Lung (tissue), 16 donors: ENCODE data around the gene SFTPD. TPM values are rescaled to one million over a fixed set of nuclear protein-coding genes. Genes with fewer than 3 reads are reported as not detected.
"Not testable (repeated sequence)": the region's sequence is repeated elsewhere in the genome, so short reads cannot be mapped to it uniquely, and the experiment has no call there.

Experiments used
- ATAC-seq: fragments of 200-7000 bp; cut with Tn5 transposase; one replicate; pipeline ENCODE4 v1.9.1; 2020; ENCODE audit warnings: moderate number of reproducible peaks; ENCODE audit not compliant: insufficient read depth, low FRiP score
- DNase-seq, 3 donors: peaks; one replicate each; pipeline ENCODE4 v3.0.0-alpha.2; 2013 to 2017
- H3K27ac ChIP-seq, 2 donors: one replicate each; pipeline ENCODE4 v1.5.1; 2013; ENCODE audit warnings: mild to moderate bottlenecking in 2 of 2, moderate library complexity in 2 of 2, control low read depth in 1 of 2, inconsistent platforms in 1 of 2, low read depth in 1 of 2, low read length in 1 of 2
- H3K27me3 ChIP-seq, 3 donors: one replicate each; pipeline ENCODE4 v1.5.1; 2013; ENCODE audit warnings: low read length in 2 of 3; ENCODE audit not compliant: control insufficient read depth in 3 of 3, insufficient read depth in 3 of 3
- H3K36me3 ChIP-seq, 4 donors: one replicate each; pipeline ENCODE4 v1.5.1; 2013; ENCODE audit warnings: low read length in 4 of 4, mild to moderate bottlenecking in 1 of 4, moderate library complexity in 1 of 4; ENCODE audit not compliant: control insufficient read depth in 4 of 4, insufficient read depth in 4 of 4
- H3K4me1 ChIP-seq, 5 donors: one replicate each; pipeline ENCODE4 v1.5.1; 2013; ENCODE audit warnings: low read length in 5 of 5, mild to moderate bottlenecking in 2 of 5, moderate library complexity in 1 of 5; ENCODE audit not compliant: control insufficient read depth in 5 of 5, insufficient read depth in 5 of 5
- H3K4me3 ChIP-seq: one replicate; pipeline ENCODE4 v1.5.1; 2013; ENCODE audit warnings: mild to moderate bottlenecking, control low read depth, moderate library complexity
- H3K9ac ChIP-seq, 2 donors: one replicate each; pipeline ENCODE4 v1.5.1; 2013; ENCODE audit warnings: low read length in 2 of 2, control low read depth in 1 of 2; ENCODE audit not compliant: insufficient read depth in 1 of 2
- H3K9me3 ChIP-seq, 4 donors: one replicate each; pipeline ENCODE4 v1.5.1; 2013; ENCODE audit warnings: low read length in 3 of 4, mild to moderate bottlenecking in 1 of 4, moderate library complexity in 1 of 4; ENCODE audit not compliant: control insufficient read depth in 4 of 4, insufficient read depth in 3 of 4
- WGBS, 2 donors: extraction: QIAGEN DNeasy Blood & Tissue Kit; methylation state at CpG; one replicate each; pipeline ENCODE4 v1.1.7; 2013; 5-methylcytosine and 5-hydroxymethylcytosine counted together
- long read RNA-seq, 5 donors: transcript quantifications; one replicate each; lab custom pipeline, GENCODE V29; 2026
- polyA plus RNA-seq, 2 donors: library from polyadenylated mRNA; stranded (reverse); fragments of 200-250 nt; gene quantifications; one replicate each; pipeline ENCODE4 v1.2.1, GENCODE V29; 2013
- total RNA-seq, 2 donors: library from RNA; depleted of rRNA in 1 of 2; stranded (reverse); fragments of >200 nt in 1 of 2; gene quantifications; one replicate each; pipeline ENCODE4 v1.2.1, GENCODE V29; 2014 to 2021
- TF ChIP-seq, protein P1 (sequence below): IDR thresholded peaks from 2 replicates; pipeline ENCODE4 v1.5.1; 2012; ENCODE audit warnings: mild to moderate bottlenecking; ENCODE audit errors: control extremely low read depth, extremely low read depth
- donor health status: control.
- donor health status: control.
- donor health status: Bipolar disorder and iron deficiency.
- donor health status: healthy.
- donor health status: DM: yes; HTN: yes; CAD: no.

Gene SFTPD
- 100 to 1,000 TPM; 216 to 661 TPM for total RNA-seq
- 100 to 1,000 TPM; 635 to 636 TPM for polyA plus RNA-seq
- long read RNA-seq, donor 1, partial matches to known transcripts: 0 of 3 reads
- long read RNA-seq, donor 1, other reads (novel, unspliced or antisense): 0 of 3 reads
- long read RNA-seq, donor 2: 0 reads
- long read RNA-seq, donor 3, partial matches to known transcripts: 0 of 2 reads
- long read RNA-seq, donor 3, other reads (novel, unspliced or antisense): 0 of 2 reads
- long read RNA-seq, donor 4: 0 reads
- long read RNA-seq, donor 5, partial matches to known transcripts: 0 of 3 reads
- long read RNA-seq, donor 5, other reads (novel, unspliced or antisense): 0 of 3 reads

DNA sequence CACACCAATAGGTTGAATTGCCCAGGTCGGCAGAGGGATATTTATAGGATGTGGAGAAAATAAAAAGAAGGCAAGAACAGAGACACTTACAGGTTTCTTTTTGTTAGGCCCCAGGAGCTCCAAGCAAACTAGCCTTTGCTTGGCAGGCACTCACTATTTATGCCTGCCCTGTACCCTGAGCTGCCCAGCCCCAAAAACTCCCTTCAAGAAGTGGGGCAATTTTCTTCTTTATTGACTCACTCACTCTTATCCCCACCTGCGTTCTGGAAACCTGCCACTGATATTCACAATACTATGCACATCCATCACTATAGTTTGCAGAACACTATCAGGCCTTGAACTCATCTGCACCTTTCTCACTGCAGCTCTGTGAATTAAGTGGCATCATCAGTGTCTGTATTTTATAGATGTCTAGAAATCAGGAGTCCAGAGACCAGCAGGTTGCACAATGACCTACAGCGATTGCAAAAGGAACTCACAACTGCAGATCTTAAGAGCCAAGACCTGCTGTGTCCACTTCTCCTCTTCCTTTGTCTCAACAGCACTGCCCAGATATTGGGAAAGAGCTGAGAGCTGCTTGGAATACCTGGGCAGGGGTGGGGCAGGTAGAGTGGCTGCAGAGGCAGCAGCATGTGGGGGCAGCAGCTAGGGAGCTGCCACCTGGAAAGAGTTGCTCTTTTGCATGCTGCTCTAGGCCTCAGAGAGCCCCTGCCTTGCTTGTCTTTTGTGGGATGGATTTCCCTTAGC lies at the start of gene SFTPD:
SFTPD (minus strand) TSS at position 130 of the 747 bp plus-strand sequence. CDS start 2,446 bp downstream, outside the sequence.
- Histone ChIP-seq H3K36me3 (no peaks in the 10 kb centered on the region), H3K4me3 (peak within 1 kb of the TSS; percentile 10), H3K9me3 (peaks cover 0 to 14% (median 0%) of the 10 kb centered on the region in 4 donors), H3K27me3 (no peaks in the 10 kb centered on the region), H3K9ac (peak within 1 kb of the TSS in 1 of 2 donors; percentile 39), H3K4me1 (peaks cover 0 to 6% (median 0%) of the 10 kb centered on the region in 5 donors), H3K27ac (peak within 1 kb of the TSS in 1 of 2 donors; percentile 90)
- TF ChIP-seq, protein P1, sequence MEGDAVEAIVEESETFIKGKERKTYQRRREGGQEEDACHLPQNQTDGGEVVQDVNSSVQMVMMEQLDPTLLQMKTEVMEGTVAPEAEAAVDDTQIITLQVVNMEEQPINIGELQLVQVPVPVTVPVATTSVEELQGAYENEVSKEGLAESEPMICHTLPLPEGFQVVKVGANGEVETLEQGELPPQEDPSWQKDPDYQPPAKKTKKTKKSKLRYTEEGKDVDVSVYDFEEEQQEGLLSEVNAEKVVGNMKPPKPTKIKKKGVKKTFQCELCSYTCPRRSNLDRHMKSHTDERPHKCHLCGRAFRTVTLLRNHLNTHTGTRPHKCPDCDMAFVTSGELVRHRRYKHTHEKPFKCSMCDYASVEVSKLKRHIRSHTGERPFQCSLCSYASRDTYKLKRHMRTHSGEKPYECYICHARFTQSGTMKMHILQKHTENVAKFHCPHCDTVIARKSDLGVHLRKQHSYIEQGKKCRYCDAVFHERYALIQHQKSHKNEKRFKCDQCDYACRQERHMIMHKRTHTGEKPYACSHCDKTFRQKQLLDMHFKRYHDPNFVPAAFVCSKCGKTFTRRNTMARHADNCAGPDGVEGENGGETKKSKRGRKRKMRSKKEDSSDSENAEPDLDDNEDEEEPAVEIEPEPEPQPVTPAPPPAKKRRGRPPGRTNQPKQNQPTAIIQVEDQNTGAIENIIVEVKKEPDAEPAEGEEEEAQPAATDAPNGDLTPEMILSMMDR: no peak
- ATAC-seq (peak; percentile 68), DNase-seq (peak in 2 of 3 donors; percentile 36 to 62)
- WGBS, 2 donors: 51 to 58% methylated on average over 3 of the region's 3 CpGs

DNA sequence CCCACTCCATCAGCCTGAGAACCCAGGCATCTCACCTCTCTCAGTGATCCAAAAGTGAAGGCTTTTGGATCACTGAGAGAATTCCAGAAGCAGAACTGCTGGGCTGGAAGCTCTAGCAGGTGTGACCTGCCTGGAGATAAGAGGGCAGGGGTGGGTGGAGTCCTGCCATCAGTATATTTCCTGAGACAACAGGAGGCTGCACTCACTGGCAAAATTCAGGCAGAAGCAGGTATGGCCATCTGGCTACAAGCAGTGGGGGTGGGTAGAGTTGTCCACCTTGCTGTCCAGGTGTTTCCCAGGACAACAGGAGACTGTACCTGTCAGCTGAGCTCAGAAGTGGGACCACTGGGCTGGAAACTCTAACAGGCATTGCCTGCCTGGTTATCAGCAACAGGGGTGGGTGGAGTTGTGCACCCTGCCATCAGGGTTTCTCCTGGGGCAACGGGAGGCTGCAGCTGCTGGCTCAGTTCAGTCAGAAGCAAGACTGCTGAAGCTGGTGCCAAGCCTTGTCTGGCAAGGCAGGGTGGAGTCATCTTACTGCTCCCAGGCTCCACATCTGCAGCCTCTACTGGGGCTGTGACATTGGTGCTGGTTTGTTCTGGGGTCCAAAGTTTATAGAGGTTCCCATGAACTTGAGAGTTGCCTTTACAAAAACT lies 47.2 kb upstream of the SFTPD start:
- TF ChIP-seq, protein P1: no peak
- no peaks in the 10 kb centered on the region for H3K36me3 ChIP-seq
- H3K27ac ChIP-seq: no peak overlapping the region
- no peak overlapping the region for H3K4me3 ChIP-seq
- DNase-seq (no peak), ATAC-seq (no peak)
- 52 to 71% methylated on average over 1 of the region's 1 CpG for WGBS, 2 donors
- no peaks in the 10 kb centered on the region for H3K27me3 ChIP-seq
- H3K9ac ChIP-seq: no peak overlapping the region
- no peaks in the 10 kb centered on the region for H3K9me3 ChIP-seq
- H3K4me1 ChIP-seq: no peaks in the 10 kb centered on the region

DNA sequence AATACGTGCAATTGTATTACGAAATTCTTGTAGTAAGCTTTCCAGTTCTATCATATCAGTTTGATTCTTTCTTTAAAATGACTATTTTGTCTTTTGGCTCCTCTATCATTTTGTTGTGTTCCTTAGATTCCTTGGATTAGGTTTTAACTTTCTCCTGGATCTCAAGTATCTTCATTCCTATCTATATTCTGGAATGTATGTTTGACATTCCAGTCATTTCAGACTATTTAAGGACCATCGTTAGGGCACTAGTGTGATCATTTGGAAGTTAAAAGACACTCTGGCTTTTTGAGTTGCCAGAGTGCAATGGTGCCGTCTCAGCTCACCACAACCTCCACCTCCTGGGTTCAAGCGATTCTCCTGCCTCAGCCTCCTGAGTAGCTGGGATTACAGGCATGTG lies 45.7 kb upstream of the SFTPD start:
- Histone ChIP-seq H3K4me1 (no peaks in the 10 kb centered on the region), H3K4me3 (no peak overlapping the region), H3K9me3 (no peaks in the 10 kb centered on the region), H3K27me3 (no peaks in the 10 kb centered on the region), H3K9ac (no peak overlapping the region), H3K27ac (no peak overlapping the region), H3K36me3 (no peaks in the 10 kb centered on the region)
- ATAC-seq: no peak
- TF ChIP-seq, protein P1: no peak
- WGBS, 2 donors: 60 to 79% methylated on average over 5 of the region's 5 CpGs
- DNase-seq: no peak

DNA sequence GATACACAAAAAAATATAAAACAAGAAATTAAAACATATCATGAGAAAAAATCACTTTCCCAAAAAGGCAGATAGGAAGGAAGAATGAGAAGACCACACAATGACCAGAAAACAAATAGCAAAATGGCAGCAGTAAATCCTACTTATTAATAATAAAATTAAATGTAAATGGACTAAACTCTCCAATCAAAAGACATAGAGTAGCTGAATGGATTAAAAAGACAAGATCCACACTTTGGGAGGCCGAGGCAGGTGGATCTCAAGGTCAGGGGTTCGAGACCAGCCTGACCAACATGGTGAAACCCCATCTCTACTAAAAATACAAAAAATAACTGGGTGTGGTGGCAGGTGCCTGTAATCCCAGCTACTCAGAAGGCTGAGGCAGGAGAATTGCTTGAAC lies 39.3 kb upstream of the SFTPD start:
- H3K4me3 ChIP-seq, H3K27ac ChIP-seq, H3K36me3 ChIP-seq, H3K4me1 ChIP-seq, DNase-seq, H3K9ac ChIP-seq, H3K9me3 ChIP-seq, ATAC-seq: not testable (repeated sequence)
- WGBS, 2 donors: 85 to 92% methylated on average over 2 of the region's 2 CpGs
- peaks cover 0 to 18% (median 13%) of the 10 kb centered on the region in 3 donors for H3K27me3 ChIP-seq

DNA sequence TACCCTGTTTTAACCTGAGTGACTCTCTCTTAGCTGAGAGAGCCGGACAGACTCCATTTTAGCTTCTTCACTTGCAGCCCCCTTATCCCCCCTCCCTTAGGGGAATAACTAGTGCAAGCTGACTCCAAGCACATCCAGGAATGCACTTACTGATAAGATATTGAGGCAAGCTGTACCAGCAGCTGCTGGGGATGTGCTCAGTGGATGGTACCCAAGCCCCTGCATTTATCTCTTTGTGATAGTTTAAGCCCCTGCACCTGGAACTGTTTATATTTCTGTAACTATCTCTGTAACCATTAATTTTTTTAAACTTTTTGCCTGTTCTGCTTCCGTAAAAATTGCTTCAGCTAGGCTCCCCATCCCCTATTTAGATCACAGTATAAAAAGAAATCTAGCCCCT lies 37.8 kb upstream of the SFTPD start:
- peaks cover 0 to 18% (median 17%) of the 10 kb centered on the region in 3 donors for H3K27me3 ChIP-seq
- DNase-seq, H3K9ac ChIP-seq, ATAC-seq, H3K36me3 ChIP-seq, H3K27ac ChIP-seq, H3K4me3 ChIP-seq, H3K9me3 ChIP-seq: not testable (repeated sequence)
- peaks cover 0 to 16% (median 0%) of the 10 kb centered on the region in 5 donors for H3K4me1 ChIP-seq
- WGBS, 2 donors: 72 to 78% methylated on average over 2 of the region's 2 CpGs
